Endothelial cell of umbilical vein (primary cell): ENCODE measurements around the gene C4orf50. TPM values are rescaled to one million over a fixed set of nuclear protein-coding genes. Genes with fewer than 3 reads are reported as not detected.

Experiments
- BruUV-seq: library from RNA; stranded (reverse); fragments of 400-500 nt; replicated peaks from 2 replicates; lab custom pipeline; 2021; lab: Mats Ljungman, UMichigan
- CTCF ChIA-PET: fragments of 300-600, 350-600 bp; sonication (Branson Sonifier 250); formaldehyde crosslinking; loops from one replicate; lab custom pipeline; 2021; ENCODE audit warnings: antibody characterized with exemption, inconsistent platforms; lab: Charles Lee
- POLR2A ChIA-PET: fragments of 300-600, 350-600 bp; sonication (Branson Sonifier 250); formaldehyde crosslinking; loops from one replicate; lab custom pipeline; 2021; ENCODE audit warnings: antibody characterized with exemption, inconsistent platforms; lab: Charles Lee
- DNase-seq: peaks from one replicate; pipeline ENCODE4 v3.0.0-alpha.2; 2011; ENCODE audit warnings: low read depth, low spot score
- FAIRE-seq: peaks from 2 replicates; lab custom pipeline; 2011; peaks lifted over from hg19 to GRCh38; lab: Jason Lieb, UNC
- H2AFZ ChIP-seq: 2 replicates; pipeline ENCODE4 v1.6.0; 2012; ENCODE audit warnings: low read depth, low read length, control low read depth, inconsistent platforms
- H3K27ac ChIP-seq: 2 replicates; pipeline ENCODE4 v1.5.1; 2011; ENCODE audit warnings: low read depth, mild to moderate bottlenecking, control low read depth, low read length, moderate library complexity; ENCODE audit not compliant: insufficient read depth
- H3K27me3 ChIP-seq, 2 experiments: 2 replicates each; pipeline versions ENCODE4 v1.6.0 to v1.6.1; 2011; ENCODE audit warnings: low read length in 2 of 2, mixed read lengths in 1 of 2; ENCODE audit not compliant: control insufficient read depth in 2 of 2, insufficient read depth in 2 of 2
- H3K36me3 ChIP-seq, 2 experiments: 2 replicates in 1 of 2; 3 replicates in 1 of 2; pipeline ENCODE4 v1.5.1; 2011; ENCODE audit warnings: low read length in 2 of 2, mild to moderate bottlenecking in 1 of 2, moderate library complexity in 1 of 2; ENCODE audit not compliant: control insufficient read depth in 2 of 2, insufficient read depth in 2 of 2; ENCODE audit errors: extremely low read depth in 1 of 2
- H3K4me1 ChIP-seq: 3 replicates; pipeline ENCODE4 v1.5.1; 2011; ENCODE audit warnings: mild to moderate bottlenecking, low read length; ENCODE audit not compliant: control insufficient read depth, insufficient read depth; ENCODE audit errors: extremely low read depth
- H3K4me2 ChIP-seq: 2 replicates; pipeline ENCODE4 v1.6.1; 2011; ENCODE audit warnings: low read length, control low read depth, mixed read lengths; ENCODE audit not compliant: insufficient read depth
- H3K4me3 ChIP-seq, 3 experiments: fragments of 200-600 bp in 1 of 3; sonication (generic), shearing (Covaris generic) in 1 of 3; replicated peaks in 1 of 3; 2 replicates each; pipeline ENCODE4 v1.5.1; 2011 to 2016; ENCODE audit warnings: control low read depth in 3 of 3, low read length in 3 of 3, mild to moderate bottlenecking in 2 of 3, inconsistent platforms in 1 of 3, low read depth in 1 of 3, moderate library complexity in 1 of 3; ENCODE audit not compliant: insufficient read depth in 1 of 3
- H3K79me2 ChIP-seq: 2 replicates; pipeline ENCODE4 v1.6.0; 2012; ENCODE audit warnings: low read length, inconsistent platforms; ENCODE audit not compliant: control insufficient read depth, insufficient read depth
- H3K9ac ChIP-seq: replicated peaks from 2 replicates; pipeline ENCODE3; 2011; ENCODE audit warnings: low read length, control low read depth; ENCODE audit not compliant: insufficient read depth; ENCODE audit errors: extremely low read depth
- H3K9me1 ChIP-seq: replicated peaks from 3 replicates; pipeline ENCODE4 v1.6.0; 2011; ENCODE audit warnings: mild to moderate bottlenecking, low read length; ENCODE audit not compliant: control insufficient read depth, insufficient read depth; ENCODE audit errors: extremely low read depth
- H3K9me3 ChIP-seq: replicated peaks from 2 replicates; pipeline ENCODE4 v1.5.1; 2012; ENCODE audit warnings: low read length, inconsistent platforms; ENCODE audit not compliant: control insufficient read depth, insufficient read depth
- H4K20me1 ChIP-seq: replicated peaks from 2 replicates; pipeline ENCODE3; 2011; ENCODE audit warnings: mild to moderate bottlenecking, low read length; ENCODE audit not compliant: control insufficient read depth, insufficient read depth; ENCODE audit errors: extremely low read depth
- FOS ChIP-seq: IDR thresholded peaks from 2 replicates; pipeline ENCODE4 v1.6.1; 2011; ENCODE audit warnings: mild to moderate bottlenecking, low read length, moderate library complexity, borderline replicate concordance; ENCODE audit not compliant: insufficient read depth
- GATA2 ChIP-seq: IDR thresholded peaks from 2 replicates; pipeline ENCODE4 v1.7.0; 2011; ENCODE audit warnings: low read depth, mild to moderate bottlenecking, moderate library complexity, mixed read lengths, low read length; ENCODE audit not compliant: insufficient read length, insufficient read depth
- JUN ChIP-seq: IDR thresholded peaks from 2 replicates; pipeline ENCODE4 v1.6.1; 2011; ENCODE audit warnings: borderline replicate concordance, low read depth; ENCODE audit not compliant: insufficient read length, insufficient read depth
- MYC ChIP-seq: IDR thresholded peaks from one replicate; pipeline ENCODE4 v1.6.1; 2011; ENCODE audit warnings: mild to moderate bottlenecking, low read depth, low read length
- POLR2A ChIP-seq: IDR thresholded peaks from 2 replicates; pipeline ENCODE4 v1.6.1; 2012; ENCODE audit warnings: low read depth, mild to moderate bottlenecking, control low read depth, low read length
- dilution Hi-C: fragments of 300-500 bp; cut with MboI; formaldehyde crosslinking; loops from one replicate; pipeline ENCODE4 v1.15.0; 2019; ENCODE audit warnings: low sequenced_read_pairs; ENCODE audit not compliant: extremely low pct_ligation_motif_present
- intact Hi-C: fragments of 100-400 bp; cut with micrococcal nuclease; formaldehyde crosslinking; loops from one replicate; pipeline ENCODE4 v1.10.0; 2022
- polyA plus RNA-seq, 4 experiments: library from polyadenylated mRNA; depleted of rRNA in 3 of 4; stranded (reverse) in 3 of 4; unstranded in 1 of 4; fragments of >200 nt; gene quantifications; 2 replicates each; pipeline versions ENCODE4 v1.2.1 to v1.2.3, GENCODE V29; 2011 to 2012; ENCODE audit warnings: missing spikeins in 1 of 4
- total RNA-seq: library from RNA; stranded (reverse); gene quantifications from 2 replicates; pipeline ENCODE4 v1.2.3, GENCODE V29; 2021

The C4orf50 gene
- total and polyA plus RNA-seq, 2 donors (not counting 3 experiments of a cell fraction or from before 2014, with no cell fraction given), result not detected

GRCh38 chr4:5899881-5900280 lies 118.3 kb downstream of the C4orf50 start:
- FAIRE-seq, result no peak
- Histone ChIP-seq H3K79me2 (no peaks in the 10 kb centered on the region), H4K20me1 (no peaks in the 10 kb centered on the region), H2AFZ (no peak overlapping the region), H3K27me3 (peaks cover 0 to 2% of the 10 kb centered on the region in 2 experiments), H3K4me2 (no peak overlapping the region), H3K9me1 (no peaks in the 10 kb centered on the region), H3K9ac (no peak overlapping the region), H3K27ac (no peak overlapping the region), H3K4me1 (no peaks in the 10 kb centered on the region), H3K36me3 (no peaks in the 10 kb centered on the region), H3K4me3 (no peak overlapping the region), H3K9me3 (no peaks in the 10 kb centered on the region)
- ChIA-PET POLR2A (no interaction called here), CTCF (no interaction called here)
- dilution Hi-C loops (no loop called here), intact Hi-C loops (loop anchor here (5.0 kb wide), 1 partner anchor 1397 kb away; no protein-coding TSS in a partner anchor)
- no peak for TF ChIP-seq POLR2A
- no peak for TF ChIP-seq JUN
- no peak for TF ChIP-seq FOS
- TF ChIP-seq GATA2, result no peak
- BruUV-seq, result no TSS peak
- DNase-seq, result no peak

GRCh38 chr4:5899396-5899795 lies 118.8 kb downstream of the C4orf50 start:
- ChIA-PET POLR2A (no interaction called here), CTCF (no interaction called here)
- no peak overlapping the region for H2AFZ ChIP-seq

More at GRCh38 chr4:5899396-5899795, 118.8 kb downstream of the C4orf50 start:
- no peak overlapping the region for H3K4me3 ChIP-seq
- FAIRE-seq (no peak), DNase-seq (no peak)
- H3K27ac ChIP-seq, result no peak overlapping the region
- dilution Hi-C loops, result no loop called here
- BruUV-seq, result no TSS peak
- H3K36me3 ChIP-seq, result no peaks in the 10 kb centered on the region
- TF ChIP-seq FOS, result no peak
- no peak for TF ChIP-seq GATA2
- TF ChIP-seq MYC, result no peak
- H3K4me2 ChIP-seq, result no peak overlapping the region
- intact Hi-C loops, result loop anchor here (5.0 kb wide), 1 partner anchor 1398 kb away; no protein-coding TSS in a partner anchor
- H3K79me2 ChIP-seq, result no peaks in the 10 kb centered on the region
- H3K4me1 ChIP-seq, result no peaks in the 10 kb centered on the region
- no peaks in the 10 kb centered on the region for H4K20me1 ChIP-seq
- no peaks in the 10 kb centered on the region for H3K9me1 ChIP-seq
- H3K27me3 ChIP-seq, result peaks cover 0 to 2% of the 10 kb centered on the region in 2 experiments
- H3K9ac ChIP-seq, result no peak overlapping the region
- H3K9me3 ChIP-seq, result no peaks in the 10 kb centered on the region
